CD14-positive monocyte (primary cell): Measurements from ENCODE around the gene SPC25. TPM values are rescaled to one million over a fixed set of nuclear protein-coding genes. Genes with fewer than 3 reads are reported as not detected.
A peak's percentile ranks its signal among the peaks of the same experiment; 100 is the strongest.

Experiments used
- DNase-seq, 3 donors: peaks; one replicate each; pipeline ENCODE4 v3.0.0-alpha.2; 2011 to 2022
- H2AFZ ChIP-seq: 2 replicates; pipeline ENCODE4 v1.6.0; 2012; ENCODE audit warnings: mild to moderate bottlenecking, low read depth, low read length, inconsistent platforms; ENCODE audit not compliant: insufficient read depth, poor library complexity, severe bottlenecking
- H3K27ac ChIP-seq, 2 donors: 1 replicate in 1 of 2; 2 replicates in 1 of 2; pipeline ENCODE4 v1.5.1; 2012 to 2013; ENCODE audit warnings: low read length in 2 of 2, control low read depth in 1 of 2, inconsistent platforms in 1 of 2, low read depth in 1 of 2, mild to moderate bottlenecking in 1 of 2
- H3K27me3 ChIP-seq, 2 donors: one replicate each; pipeline versions ENCODE4 v1.6.0 to v1.6.1; 2011 to 2013; ENCODE audit warnings: low read length in 2 of 2; ENCODE audit not compliant: control insufficient read depth in 2 of 2, insufficient read depth in 2 of 2
- H3K36me3 ChIP-seq, 2 donors: replicated peaks in 1 of 2; 1 replicate in 1 of 2; 2 replicates in 1 of 2; pipeline versions ENCODE4 v1.5.1 to v1.6.1; 2012 to 2013; ENCODE audit warnings: low read length in 2 of 2, control low read depth in 1 of 2, inconsistent platforms in 1 of 2, mild to moderate bottlenecking in 1 of 2; ENCODE audit not compliant: insufficient read depth in 2 of 2, control insufficient read depth in 1 of 2
- H3K4me1 ChIP-seq, 2 donors: 1 replicate in 1 of 2; 2 replicates in 1 of 2; pipeline versions ENCODE4 v1.5.1 to v1.6.1; 2012 to 2013; ENCODE audit warnings: low read length in 2 of 2, control low read depth in 1 of 2, inconsistent platforms in 1 of 2, mild to moderate bottlenecking in 1 of 2, moderate library complexity in 1 of 2; ENCODE audit not compliant: insufficient read depth in 2 of 2, control insufficient read depth in 1 of 2
- H3K4me2 ChIP-seq: replicated peaks from 2 replicates; pipeline ENCODE3; 2012; ENCODE audit warnings: low read length, moderate library complexity, mild to moderate bottlenecking; ENCODE audit not compliant: poor library complexity, severe bottlenecking; ENCODE audit errors: extremely low read depth
- H3K4me3 ChIP-seq, 3 experiments: fragments of 200-600 bp in 1 of 3; sonication (generic) in 1 of 3; replicated peaks in 1 of 3; 1 replicate in 2 of 3; 2 replicates in 1 of 3; pipeline ENCODE4 v1.5.1; 2011 to 2013; ENCODE audit warnings: low read length in 3 of 3, mild to moderate bottlenecking in 3 of 3, control low read depth in 2 of 3, low read depth in 2 of 3, inconsistent platforms in 1 of 3, moderate library complexity in 1 of 3
- H3K79me2 ChIP-seq: 2 replicates; pipeline ENCODE4 v1.6.0; 2012; ENCODE audit warnings: mild to moderate bottlenecking, control low read depth, inconsistent platforms, low read length, moderate library complexity; ENCODE audit not compliant: insufficient read depth
- H3K9ac ChIP-seq: 2 replicates; pipeline ENCODE4 v1.6.0; 2017; ENCODE audit warnings: low read length, mild to moderate bottlenecking; ENCODE audit not compliant: insufficient read depth, poor library complexity, severe bottlenecking
- H3K9me3 ChIP-seq, 2 donors: replicated peaks in 1 of 2; 1 replicate in 1 of 2; 2 replicates in 1 of 2; pipeline versions ENCODE4 v1.5.1 to v1.6.1; 2012 to 2013; ENCODE audit warnings: low read length in 2 of 2, control low read depth in 1 of 2; ENCODE audit not compliant: control insufficient read depth in 1 of 2, insufficient read depth in 1 of 2
- H4K20me1 ChIP-seq: 2 replicates; pipeline ENCODE4 v1.6.0; 2012; ENCODE audit warnings: mild to moderate bottlenecking, low read length, control low read depth, moderate library complexity; ENCODE audit not compliant: insufficient read depth
- H3K27ac Mint-ChIP-seq, 7 donors: one replicate each; pipeline ENCODE4 v1.8.0; 2020; ENCODE audit warnings: mild to moderate bottlenecking in 7 of 7, mixed read lengths in 7 of 7, moderate library complexity in 6 of 7, inconsistent platforms in 2 of 7
- H3K27me3 Mint-ChIP-seq, 3 donors: one replicate each; pipeline ENCODE4 v1.8.0; 2021 to 2022; ENCODE audit warnings: low read depth in 3 of 3, mild to moderate bottlenecking in 3 of 3, mixed read lengths in 3 of 3, moderate library complexity in 3 of 3, inconsistent platforms in 1 of 3
- H3K36me3 Mint-ChIP-seq, 2 donors: one replicate each; pipeline ENCODE4 v1.8.0; 2020; ENCODE audit warnings: mixed read lengths in 2 of 2, inconsistent platforms in 1 of 2, mild to moderate bottlenecking in 1 of 2
- H3K4me1 Mint-ChIP-seq: one replicate; pipeline ENCODE4 v1.8.0; 2020; ENCODE audit warnings: mild to moderate bottlenecking, mixed read lengths
- H3K4me3 Mint-ChIP-seq, 2 donors: one replicate each; pipeline ENCODE4 v1.8.0; 2020; ENCODE audit warnings: mild to moderate bottlenecking in 2 of 2, mixed read lengths in 2 of 2, moderate library complexity in 1 of 2
- H3K9me3 Mint-ChIP-seq, 7 donors: one replicate each; pipeline ENCODE4 v1.8.0; 2020 to 2022; ENCODE audit warnings: mixed read lengths in 7 of 7, mild to moderate bottlenecking in 6 of 7, moderate library complexity in 6 of 7, inconsistent platforms in 2 of 7
- CTCF ChIP-seq: fragments of 200-600 bp; IDR thresholded peaks from one replicate; pipeline ENCODE4 v1.8.0; 2022; ENCODE audit warnings: antibody characterized with exemption, mild to moderate bottlenecking
- WGBS: methylation state at CpG from one replicate; pipeline ENCODE4 v1.1.5; 2013; ENCODE audit warnings: missing lambda C conversion rate; ENCODE audit not compliant: insufficient coverage; 5-methylcytosine and 5-hydroxymethylcytosine counted together
- intact Hi-C, 2 donors: fragments of 100-400 bp; cut with micrococcal nuclease; formaldehyde crosslinking; loops; one replicate each; pipeline versions ENCODE4 v1.15.0 to v1.15.1; 2023
- polyA plus RNA-seq, 3 donors: library from polyadenylated mRNA; depleted of rRNA in 1 of 3; unstranded in 2 of 3; stranded (reverse) in 1 of 3; fragments of 300-500 nt in 2 of 3; fragments of >200 nt in 1 of 3; fragmentation: Illumina TruSeq in 2 of 3; gene quantifications; 1 replicate in 2 of 3; 2 replicates in 1 of 3; pipeline ENCODE4 v1.2.3, GENCODE V29; 2012 to 2021

SPC25 gene
- polyA plus RNA-seq, 3 donors: not detected

GRCh38 chr2:168910330-168910729, 20.1 kb upstream of the SPC25 start:
- peaks cover 9 to 17% (median 9%) of the 10 kb centered on the region in 3 donors for H3K27me3 Mint-ChIP-seq
- no CpG with 5 or more reads among the region's 5 CpGs for WGBS
- intact Hi-C loops: no loop called here

GRCh38 chr2:168907940-168908662, 17.9 kb upstream of the SPC25 start:
- intact Hi-C loops: no loop called here
- WGBS: no CpG with 5 or more reads among the region's 8 CpGs
- no peak overlapping the region for H3K27ac ChIP-seq
- Mint-ChIP-seq H3K4me3 (no peak overlapping the region), H3K9me3 (peaks cover 0 to 2% (median 0%) of the 10 kb centered on the region in 7 donors), H3K36me3 (no peaks in the 10 kb centered on the region), H3K27ac (peak overlapping the region in 1 of 7 donors; percentile 5), H3K27me3 (peaks cover 6 to 13% (median 6%) of the 10 kb centered on the region in 3 donors), H3K4me1 (peaks cover 9% of the 10 kb centered on the region)
- TF ChIP-seq CTCF: no peak
- no peaks in the 10 kb centered on the region for H3K36me3 ChIP-seq
- no peak overlapping the region for H3K4me3 ChIP-seq
- peaks cover 4 to 5% of the 10 kb centered on the region in 2 donors for H3K4me1 ChIP-seq
- no peaks in the 10 kb centered on the region for H4K20me1 ChIP-seq
- H3K79me2 ChIP-seq: no peaks in the 10 kb centered on the region
- H3K9ac ChIP-seq: no peak overlapping the region
- peaks cover 2 to 3% of the 10 kb centered on the region in 2 donors for H3K27me3 ChIP-seq
- H3K9me3 ChIP-seq: no peaks in the 10 kb centered on the region
- no peak overlapping the region for H2AFZ ChIP-seq
- DNase-seq: no peak
- H3K4me2 ChIP-seq: no peak overlapping the region

More at GRCh38 chr2:168910330-168910729, 20.1 kb upstream of the SPC25 start:
- peaks cover 0 to 2% (median 0%) of the 10 kb centered on the region in 7 donors for H3K9me3 Mint-ChIP-seq
- Histone ChIP-seq H3K27me3 (peaks cover 2 to 3% of the 10 kb centered on the region in 2 donors), H2AFZ (no peak overlapping the region), H3K27ac (no peak overlapping the region), H3K9ac (no peak overlapping the region), H4K20me1 (no peaks in the 10 kb centered on the region), H3K79me2 (no peaks in the 10 kb centered on the region), H3K4me1 (peaks cover 5 to 6% of the 10 kb centered on the region in 2 donors), H3K4me2 (no peak overlapping the region), H3K36me3 (no peaks in the 10 kb centered on the region), H3K4me3 (no peak overlapping the region), H3K9me3 (no peaks in the 10 kb centered on the region)
- no peak overlapping the region for H3K27ac Mint-ChIP-seq
- TF ChIP-seq CTCF: no peak
- H3K36me3 Mint-ChIP-seq: no peaks in the 10 kb centered on the region
- peaks cover 15% of the 10 kb centered on the region for H3K4me1 Mint-ChIP-seq
- no peak for DNase-seq
- H3K4me3 Mint-ChIP-seq: no peak overlapping the region
